OCI-M1 (cell line): ENCODE data around the gene EXOSC2.

Source experiments
- DNase-seq: peaks from one replicate; lab custom pipeline; 2025; lab: John Stamatoyannopoulos, UW

Gene EXOSC2, protein sequence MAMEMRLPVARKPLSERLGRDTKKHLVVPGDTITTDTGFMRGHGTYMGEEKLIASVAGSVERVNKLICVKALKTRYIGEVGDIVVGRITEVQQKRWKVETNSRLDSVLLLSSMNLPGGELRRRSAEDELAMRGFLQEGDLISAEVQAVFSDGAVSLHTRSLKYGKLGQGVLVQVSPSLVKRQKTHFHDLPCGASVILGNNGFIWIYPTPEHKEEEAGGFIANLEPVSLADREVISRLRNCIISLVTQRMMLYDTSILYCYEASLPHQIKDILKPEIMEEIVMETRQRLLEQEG

DNA sequence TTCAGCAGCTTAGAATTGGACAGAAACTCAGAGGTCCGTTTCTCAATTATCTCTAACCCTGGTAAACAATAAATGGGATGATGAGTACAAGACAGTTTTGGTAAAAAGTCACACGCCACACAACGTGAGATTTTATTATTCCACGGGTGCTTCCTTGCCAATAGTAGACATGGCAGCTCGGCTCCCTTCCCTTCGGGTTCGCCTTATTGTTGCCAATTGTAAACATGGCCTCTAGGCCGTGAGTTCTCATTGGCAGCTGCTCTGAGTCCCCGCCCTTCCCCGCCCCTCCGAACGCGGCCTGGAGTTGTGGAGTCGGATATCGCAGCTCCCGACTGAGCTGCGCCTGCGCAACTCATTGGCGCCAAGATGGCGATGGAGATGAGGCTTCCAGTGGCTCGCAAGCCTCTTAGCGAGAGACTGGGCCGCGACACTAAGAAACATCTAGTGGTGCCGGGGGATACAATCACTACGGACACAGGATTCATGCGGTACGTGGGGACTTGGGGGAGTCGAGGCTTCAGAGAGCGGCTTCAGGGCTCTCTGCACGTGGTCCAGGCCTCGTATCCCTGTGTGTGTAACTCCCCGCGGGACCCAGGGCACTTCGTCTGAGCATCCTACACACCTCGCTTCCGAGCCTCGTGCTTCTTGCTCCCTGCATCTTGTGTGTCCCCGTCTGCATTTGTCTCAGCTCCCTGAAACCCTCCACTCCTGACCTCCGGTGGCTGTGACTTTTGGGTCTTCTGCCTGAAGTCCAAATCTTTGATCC lies at the start of gene EXOSC2:
Gene EXOSC2 (plus strand): TSS at position 355 of the 766 bp plus-strand sequence. CDS start 12 bp downstream, at position 367.
- peak; percentile 98 for DNase-seq

GRCh38 chr9:130651221-130651620 lies 42.4 kb upstream of the EXOSC2 start:
- DNase-seq: no peak

DNA sequence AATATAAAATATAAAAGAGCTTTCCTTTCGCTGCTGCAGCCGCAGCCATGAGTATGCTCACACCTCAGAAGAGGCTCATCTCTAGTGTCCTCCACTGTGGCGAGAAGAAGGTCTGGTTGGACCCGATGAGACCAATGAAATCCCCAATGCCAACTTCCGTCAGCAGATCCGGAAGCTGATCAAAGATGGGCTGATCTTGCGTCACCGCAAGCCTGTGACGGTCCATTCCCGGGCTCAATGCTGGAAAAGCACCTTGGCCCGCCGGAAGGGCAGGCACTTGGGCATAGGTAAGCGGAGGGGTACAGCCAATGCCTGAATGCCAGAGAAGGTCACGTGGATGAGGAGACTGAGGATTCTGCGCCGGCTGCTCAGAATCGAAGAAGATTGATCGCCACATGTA lies 41.8 kb upstream of the EXOSC2 start:
- DNase-seq: no peak

- no peak for DNase-seq
Observed at GRCh38 chr9:130654879-130655278, 38.7 kb upstream of the EXOSC2 start.

- no peak for DNase-seq
Observed at GRCh38 chr9:130658893-130659698, 34.5 kb upstream of the EXOSC2 start.

GRCh38 chr9:130659699-130660248 lies 33.8 kb upstream of the EXOSC2 start:
- no peak for DNase-seq

GRCh38 chr9:130660326-130660682 lies 33.3 kb upstream of the EXOSC2 start:
- no peak for DNase-seq

GRCh38 chr9:130660683-130661450 lies 32.7 kb upstream of the EXOSC2 start:
- DNase-seq: no peak

DNA sequence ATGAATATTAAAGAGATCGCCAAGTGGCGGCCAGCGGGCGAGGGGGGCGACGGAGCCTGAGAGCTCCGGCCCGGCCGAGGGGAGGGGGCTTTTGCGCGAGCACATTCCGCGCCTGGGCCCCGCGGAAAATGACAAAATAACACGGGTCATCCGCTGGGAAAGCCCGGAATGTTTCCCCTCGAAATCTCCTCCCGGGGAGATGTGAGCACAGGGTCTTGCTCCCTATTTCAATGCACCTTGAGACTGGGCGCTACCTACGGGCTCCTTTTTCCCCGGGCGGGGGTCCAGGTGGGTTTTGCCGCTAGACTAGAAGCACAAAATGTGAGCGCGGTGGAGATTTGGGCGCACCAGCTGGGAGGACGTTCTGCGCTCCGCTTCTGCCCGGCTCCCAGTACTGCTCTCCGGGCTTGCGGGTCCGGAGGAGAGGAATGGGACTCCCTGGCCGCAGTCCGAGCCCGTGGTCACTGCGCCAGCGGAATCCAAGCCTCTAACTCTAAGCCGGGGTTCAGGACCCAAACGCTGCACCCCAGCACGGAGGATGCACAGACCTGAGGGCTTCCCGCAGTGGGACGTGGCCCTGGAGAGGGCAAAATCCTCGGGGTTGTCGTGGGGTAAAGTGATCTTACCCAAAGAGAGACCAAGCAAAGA lies 32.0 kb upstream of the EXOSC2 start:
- no peak for DNase-seq

DNA sequence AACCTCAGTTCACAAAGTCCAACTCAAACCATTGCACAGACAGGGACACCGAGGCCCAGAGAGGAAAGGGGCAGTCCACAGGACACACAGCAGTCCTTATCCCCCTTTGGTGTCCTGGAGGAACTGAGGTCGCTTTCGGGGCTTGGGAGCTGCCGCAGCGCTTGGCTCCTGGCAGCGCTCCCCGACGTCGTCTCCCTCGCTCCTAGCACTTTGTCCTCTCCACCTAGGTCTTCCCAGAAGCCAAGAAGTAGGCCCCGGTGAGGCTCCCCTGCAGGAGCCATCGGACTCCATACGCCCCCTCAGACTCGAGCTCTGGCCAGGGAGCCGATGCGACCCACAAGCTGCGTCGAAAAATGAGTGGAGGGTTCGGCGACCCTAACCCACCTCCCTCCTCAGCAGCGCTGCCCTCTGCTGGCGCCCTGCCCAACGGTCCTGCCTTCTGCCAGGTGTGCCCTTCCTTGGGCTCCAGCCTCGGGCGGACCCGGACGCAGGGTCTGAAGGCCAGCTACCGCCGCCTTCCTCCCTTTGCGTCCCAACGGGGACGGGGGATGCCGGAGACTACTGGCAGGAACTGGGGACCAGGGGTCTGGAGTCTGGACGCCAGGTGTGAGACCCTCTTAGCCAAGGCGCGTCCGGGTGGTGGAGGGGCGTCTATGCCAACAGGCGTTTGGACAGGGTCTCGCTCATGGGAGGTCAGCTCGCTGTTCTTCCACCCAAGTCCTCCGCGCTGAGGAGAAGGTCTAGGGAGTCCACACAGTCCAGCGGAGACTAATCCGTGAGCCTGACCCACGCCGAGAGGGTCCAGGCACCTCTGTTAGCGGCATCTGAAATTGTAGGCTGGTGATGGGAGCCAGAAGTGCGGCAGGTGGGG lies 31.2 kb upstream of the EXOSC2 start:
- no peak for DNase-seq

GRCh38 chr9:130662970-130663257 lies 30.7 kb upstream of the EXOSC2 start:
- DNase-seq: no peak

DNA sequence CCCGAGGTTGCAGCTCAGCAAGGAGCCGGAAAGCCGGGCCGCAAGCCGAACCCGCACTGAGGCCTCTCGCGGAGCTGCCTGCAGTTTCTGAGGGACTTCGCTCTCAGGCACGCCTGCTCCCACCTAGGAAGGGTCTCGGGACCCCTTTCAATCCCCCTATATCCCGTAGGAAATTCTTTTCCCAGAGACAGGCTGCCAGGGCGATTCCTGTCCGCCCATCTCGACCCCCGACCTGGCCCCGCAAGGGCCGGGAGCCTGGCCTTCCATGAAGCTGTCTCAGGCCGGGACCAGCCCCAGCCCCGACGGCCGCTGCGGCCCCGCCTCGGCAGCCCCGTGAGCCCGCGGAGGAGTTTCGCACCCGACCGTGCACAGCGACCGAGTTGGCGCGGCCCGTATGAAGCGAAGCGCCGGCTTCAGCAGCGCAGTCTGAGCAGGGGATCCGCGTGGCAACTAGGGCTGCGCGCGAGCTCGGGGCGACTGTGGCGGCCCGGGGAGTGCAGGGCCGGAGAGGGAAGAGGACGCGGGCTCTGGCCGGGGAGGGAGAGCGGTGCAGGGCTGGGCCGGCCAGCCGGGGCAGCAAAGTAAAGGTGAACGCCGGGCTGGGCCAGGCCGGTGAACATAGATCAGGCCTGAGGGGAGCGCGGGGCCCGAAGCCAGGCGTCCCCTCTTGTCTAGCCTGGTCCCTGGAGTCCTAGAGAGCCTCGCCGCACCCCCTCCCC lies 30.2 kb upstream of the EXOSC2 start:
- no peak for DNase-seq

DNA sequence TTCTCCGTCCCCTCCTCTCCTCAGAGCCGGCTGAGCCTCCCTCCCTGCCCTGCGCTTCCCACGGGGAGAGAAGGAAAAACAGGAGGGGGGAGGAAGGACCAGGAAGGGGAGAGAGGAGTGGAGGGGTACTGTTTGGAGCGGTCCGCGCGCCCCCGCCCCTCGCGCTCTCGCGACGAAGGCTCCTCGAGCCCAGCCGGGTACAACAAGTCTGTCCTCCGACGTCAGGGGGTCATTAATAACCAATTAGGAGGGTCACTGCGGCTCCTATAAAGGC lies 29.7 kb upstream of the EXOSC2 start:
- DNase-seq: no peak

- DNase-seq: no peak
Observed at GRCh38 chr9:130664251-130665028, 29.1 kb upstream of the EXOSC2 start, which contains the start of gene PRDM12. Gene PRDM12, plus strand, starts transcription at chr9:130664594. Its CDS starts 60 bp downstream, at chr9:130664654.

DNA sequence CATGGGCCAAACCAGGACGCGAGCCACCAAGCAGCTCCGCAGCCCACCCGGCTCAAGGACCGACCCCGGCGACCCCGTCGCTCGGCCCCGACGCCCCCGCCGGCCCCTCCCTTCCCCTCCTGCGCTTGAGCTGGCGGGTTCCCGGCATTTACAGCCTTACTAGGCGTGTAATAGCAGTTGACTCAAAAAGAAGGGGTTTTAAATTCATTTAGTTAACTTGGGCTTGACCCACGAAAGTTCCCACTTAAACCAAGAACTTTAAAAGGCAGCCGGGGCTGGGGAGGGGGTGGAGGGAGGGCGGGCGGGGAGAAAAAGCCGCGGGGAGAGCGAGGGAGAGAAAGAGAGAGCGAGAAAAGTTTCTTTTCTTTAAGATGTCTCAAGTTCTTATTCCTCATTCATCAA lies 28.6 kb upstream of the EXOSC2 start:
- DNase-seq: no peak

GRCh38 chr9:130665431-130666392 lies 27.9 kb upstream of the EXOSC2 start:
- no peak for DNase-seq

DNA sequence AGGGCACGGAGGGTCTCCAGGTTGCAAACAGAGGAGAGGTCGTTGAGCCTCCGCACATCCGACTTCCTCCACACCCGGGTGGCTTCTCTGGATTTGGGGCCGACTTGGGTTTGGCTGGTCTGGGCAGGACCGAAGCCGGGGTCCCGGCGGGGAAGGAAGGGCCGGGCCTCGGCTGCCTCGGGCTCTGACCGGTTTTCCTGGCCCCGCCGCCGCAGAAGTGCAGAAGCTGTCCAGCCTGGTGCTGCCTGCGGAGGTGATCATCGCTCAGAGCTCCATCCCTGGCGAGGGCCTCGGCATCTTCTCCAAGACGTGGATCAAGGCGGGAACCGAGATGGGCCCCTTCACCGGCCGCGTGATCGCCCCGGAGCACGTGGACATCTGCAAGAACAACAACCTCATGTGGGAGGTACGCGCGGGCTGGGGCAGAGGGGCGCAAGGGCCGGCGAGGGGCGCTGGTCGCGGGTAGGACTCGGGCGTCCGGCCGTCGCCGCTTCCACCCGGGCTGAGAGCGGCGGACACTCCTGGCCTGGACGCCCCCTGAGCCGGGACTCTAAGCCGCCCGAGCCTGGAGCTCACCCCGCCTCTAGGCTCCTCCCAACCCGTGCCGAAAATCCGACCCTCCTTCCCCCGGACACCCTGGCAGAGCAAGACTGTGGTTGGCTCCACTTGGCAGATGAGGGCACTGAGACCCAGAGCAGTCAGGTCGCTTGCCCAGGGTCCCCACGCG lies 27.0 kb upstream of the EXOSC2 start:
- no peak for DNase-seq
